GM18868 (cell line): ENCODE data around the gene HOXA4.
A peak's percentile ranks its signal among the peaks of the same experiment; 100 is the strongest.

Experiments
- ATAC-seq: cut with Tn5 transposase; IDR thresholded peaks from one replicate; pipeline ENCODE4 v1.9.1; 2021; ENCODE audit warnings: mild to moderate bottlenecking, moderate library complexity; ENCODE audit not compliant: unreplicated experiment

The HOXA4 gene

GRCh38 chr7:27147199-27148030, 16.9 kb upstream of the HOXA4 start, which contains the start of gene HOXA6:
Gene HOXA6, minus strand, starts transcription at chr7:27147774. Its CDS starts 25 bp downstream, at chr7:27147749.
- no peak for ATAC-seq

- no peak for ATAC-seq
These were observed 16.1 kb upstream of the HOXA4 start for GRCh38 chr7:27146491-27147198.

GRCh38 chr7:27145914-27146412, 15.4 kb upstream of the HOXA4 start:
- no peak for ATAC-seq

DNA sequence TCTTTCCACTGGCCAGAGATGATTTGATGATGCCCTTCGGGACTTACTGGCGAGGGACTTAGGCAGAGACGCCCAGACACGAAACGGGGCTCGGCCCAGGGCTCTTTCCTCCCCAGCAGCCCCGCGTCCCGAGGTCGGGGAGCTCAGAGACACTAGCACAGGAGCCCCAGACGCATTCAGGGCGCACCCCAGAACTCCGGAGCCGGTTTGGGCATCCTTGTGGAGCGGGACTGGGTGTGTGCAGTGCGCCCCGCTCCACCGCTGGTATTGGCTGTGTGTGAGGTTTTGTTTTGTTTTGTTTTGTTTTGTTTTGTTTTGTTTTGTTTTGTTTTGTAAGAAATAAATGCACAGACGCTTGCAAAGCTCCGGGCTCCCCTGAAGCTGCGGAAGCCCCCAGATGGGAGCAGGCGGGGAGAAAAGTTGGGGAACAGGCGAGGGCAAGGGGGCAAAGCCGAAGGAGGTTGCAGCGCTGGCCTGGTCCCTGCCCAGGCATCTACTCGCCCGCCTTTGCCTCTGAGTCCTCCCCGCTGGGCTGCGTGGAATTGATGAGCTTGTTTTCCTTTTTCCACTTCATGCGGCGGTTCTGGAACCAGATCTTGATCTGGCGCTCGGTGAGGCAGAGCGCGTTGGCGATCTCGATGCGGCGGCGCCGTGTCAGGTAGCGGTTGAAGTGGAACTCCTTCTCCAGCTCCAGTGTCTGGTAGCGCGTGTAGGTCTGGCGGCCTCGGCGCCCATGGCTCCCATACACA, 14.8 kb upstream of the HOXA4 start:
- ATAC-seq = no peak

GRCh38 chr7:27144781-27145164, 14.2 kb upstream of the HOXA4 start:
- ATAC-seq = no peak

DNA sequence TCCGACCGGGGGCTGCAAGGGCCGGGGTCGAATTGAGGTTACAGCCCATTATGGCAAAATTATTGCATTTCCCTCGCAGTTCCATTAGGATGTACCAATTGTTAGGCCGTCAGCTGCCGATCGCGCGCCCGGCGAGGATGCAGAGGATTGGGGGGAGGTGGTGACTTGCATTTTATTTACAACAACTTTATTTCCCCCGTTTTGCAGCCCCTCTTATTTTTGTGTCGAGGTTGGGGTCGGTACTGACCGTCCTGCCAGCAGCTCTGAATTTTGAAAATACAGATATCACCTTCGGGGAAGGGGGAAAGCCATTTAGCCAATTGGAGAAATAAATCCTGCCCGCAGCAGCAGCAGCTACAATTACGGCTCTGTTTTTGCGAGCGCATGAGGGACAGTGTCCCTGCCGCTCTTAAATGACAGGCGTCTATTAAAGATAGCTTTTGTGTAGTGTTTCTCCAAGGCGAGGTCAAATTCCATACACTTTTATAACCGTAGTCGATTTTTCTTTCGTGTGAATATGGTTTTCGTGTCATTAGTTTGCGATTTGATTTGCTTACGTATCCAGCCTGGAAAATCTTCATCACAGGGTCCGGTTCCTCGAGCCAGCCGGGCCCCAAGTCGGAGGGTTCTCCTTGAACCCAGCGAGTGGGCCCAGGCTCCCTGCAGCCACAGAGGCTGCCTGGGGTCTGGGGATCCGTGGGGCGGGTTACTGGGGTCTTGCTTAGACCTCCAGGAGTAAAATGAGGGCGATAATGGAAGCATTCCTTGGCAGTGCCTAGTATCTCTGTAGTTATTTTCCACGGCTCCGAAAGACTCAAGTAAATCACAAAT, 13.6 kb upstream of the HOXA4 start:
- no peak for ATAC-seq

DNA sequence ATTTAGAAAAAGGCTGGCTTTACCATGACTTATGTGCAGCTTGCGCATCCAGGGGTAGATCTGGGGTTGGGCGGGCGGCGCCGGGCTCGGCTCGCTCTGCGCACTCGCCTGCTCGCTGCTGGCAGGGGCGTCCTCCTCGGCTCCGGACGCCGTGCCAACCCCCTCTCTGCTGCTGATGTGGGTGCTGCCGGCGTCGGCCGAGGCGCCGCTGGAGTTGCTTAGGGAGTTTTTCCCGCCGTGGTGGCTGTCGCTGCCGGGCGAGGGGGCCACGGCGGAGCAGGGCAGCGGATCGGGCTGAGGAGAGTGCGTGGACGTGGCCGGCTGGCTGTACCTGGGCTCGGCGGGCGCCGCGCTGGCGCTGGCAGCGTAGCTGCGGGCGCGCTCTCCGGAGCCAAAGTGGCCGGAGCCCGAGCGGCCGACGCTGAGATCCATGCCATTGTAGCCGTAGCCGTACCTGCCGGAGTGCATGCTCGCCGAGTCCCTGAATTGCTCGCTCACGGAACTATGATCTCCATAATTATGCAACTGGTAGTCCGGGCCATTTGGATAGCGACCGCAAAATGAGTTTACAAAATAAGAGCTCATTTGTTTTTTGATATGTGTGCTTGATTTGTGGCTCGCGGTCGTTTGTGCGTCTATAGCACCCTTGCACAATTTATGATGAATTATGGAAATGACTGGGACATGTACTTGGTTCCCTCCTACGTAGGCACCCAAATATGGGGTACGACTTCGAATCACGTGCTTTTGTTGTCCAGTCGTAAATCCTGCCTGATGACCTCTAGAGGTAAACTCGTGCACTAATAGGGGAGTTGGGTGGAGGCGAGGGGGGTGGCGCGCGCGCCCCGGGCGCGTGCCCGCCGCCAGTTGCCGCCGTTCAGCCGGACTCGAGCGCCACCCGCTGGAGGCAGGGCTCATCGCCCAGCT, 12.7 kb upstream of the HOXA4 start, which contains the start of gene HOXA5:
Gene HOXA5, minus strand, starts transcription at position 659 of the 927 bp plus-strand sequence. Its CDS starts 74 bp downstream, at position 585.
- ATAC-seq = no peak

DNA sequence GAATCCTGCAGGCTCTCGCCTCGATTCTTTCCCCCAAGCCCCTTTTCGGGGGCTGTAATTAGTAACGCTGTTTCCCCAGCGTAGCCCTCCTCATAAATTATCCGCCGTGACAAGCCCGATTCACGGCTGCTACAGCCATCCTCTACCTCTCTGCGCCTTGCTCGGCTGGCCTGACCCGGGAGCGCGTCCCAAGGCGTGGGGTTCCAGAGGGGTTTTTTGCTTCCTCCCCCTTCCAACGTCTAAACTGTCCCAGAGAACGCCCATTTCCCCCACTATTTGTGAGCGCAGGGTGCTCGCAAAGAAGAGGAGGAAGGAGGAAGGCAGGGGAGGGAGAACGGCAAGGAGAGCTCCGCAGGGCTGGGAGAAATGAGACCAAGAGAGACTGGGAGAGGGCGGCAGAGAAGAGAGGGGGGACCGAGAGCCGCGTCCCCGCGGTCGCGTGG, 12.0 kb upstream of the HOXA4 start:
- ATAC-seq = no peak

DNA sequence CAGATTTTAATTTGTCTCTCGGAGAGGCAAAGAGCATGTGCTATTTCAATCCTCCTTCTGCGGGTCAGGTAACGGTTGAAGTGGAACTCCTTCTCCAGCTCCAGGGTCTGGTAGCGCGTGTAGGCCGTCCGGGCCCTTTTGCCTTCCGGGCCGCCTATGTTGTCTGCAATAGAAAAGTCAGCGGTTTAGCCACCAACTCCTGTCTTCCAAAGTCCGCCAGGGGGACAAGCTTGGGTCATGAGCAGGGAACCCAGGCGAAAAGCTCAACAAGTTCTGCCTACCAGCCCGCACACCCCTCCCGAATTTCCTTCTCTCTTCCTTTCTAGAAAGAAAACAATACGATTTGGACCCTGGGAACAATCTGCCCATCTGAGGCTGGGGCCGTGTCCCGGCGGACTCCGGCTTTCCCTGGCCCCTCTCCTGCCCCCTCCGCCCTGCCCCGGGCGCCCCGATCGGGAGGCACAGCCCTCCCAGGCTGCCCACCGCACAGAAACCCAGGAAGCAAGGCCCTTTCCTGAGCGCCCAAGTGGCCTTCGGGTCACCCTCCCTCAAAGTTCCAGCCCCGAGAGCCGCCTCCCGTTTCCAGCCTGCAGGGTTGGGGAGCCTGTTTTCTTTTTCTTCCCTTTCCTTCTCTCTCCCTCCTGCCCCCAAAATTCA, 11.5 kb upstream of the HOXA4 start:
- no peak for ATAC-seq

GRCh38 chr7:27141137-27141922, 10.8 kb upstream of the HOXA4 start:
- no peak for ATAC-seq

- ATAC-seq = no peak
These were observed 9.7 kb upstream of the HOXA4 start for GRCh38 chr7:27140126-27140857.

DNA sequence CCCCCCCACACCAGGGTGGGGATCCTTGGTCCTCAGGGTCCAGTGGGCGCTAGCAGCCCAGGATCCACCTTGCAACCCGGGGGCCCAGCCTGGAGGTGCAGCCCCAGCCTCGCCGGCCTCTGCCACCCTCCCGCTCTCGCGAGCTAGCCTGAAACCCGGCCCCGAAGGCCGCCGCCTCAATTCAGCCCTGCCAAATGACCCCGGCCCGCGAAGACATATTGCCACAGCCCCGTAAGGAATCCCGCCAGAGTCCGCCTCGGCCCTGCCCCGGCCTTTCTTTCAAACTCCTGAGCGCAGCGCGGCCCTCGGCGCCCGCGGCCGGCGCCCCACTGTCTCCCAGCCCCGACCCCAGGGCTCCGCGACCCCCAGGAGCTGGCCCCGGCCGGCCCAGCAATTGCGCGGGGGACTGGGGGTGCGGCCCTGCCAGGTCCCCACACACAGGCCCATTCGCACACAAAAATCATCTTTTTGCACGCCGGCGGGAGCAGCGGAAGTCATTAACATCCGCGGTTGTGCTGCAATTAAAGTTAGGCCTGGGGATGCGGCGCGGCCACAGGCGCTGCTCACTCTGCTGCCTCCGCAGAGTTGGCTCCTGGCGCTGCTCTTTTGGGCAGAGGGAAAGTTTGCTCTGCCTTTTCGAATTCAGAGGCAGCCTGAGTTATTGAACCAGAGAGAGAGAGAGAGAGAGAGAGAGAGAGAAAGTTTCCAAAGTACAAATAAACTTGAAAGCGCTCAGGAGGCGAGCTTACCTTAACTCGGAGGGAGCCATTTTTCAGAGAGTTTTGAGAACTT, 9.0 kb upstream of the HOXA4 start:
- ATAC-seq = no peak

- no peak for ATAC-seq
These were observed 8.4 kb upstream of the HOXA4 start for GRCh38 chr7:27138985-27139333.

DNA sequence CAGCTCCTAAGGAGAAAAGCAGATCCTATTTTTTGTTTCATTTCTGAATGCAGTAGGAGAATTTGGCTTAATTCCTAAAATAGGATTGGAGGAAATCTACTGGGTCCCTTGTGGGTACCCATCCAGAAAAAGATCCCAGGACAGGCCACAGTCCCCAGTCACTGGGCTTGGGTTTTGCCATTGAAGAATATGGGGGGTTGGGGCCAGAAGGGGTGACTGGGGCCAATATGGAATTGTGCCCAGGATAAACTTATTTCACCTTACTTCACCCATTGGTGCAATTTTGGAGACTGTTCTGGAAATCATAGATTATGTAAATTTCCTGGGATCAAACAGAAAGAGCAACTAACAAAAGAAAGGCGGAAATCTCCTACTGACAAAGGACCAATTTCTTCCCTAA, 7.9 kb upstream of the HOXA4 start:
- no peak for ATAC-seq

DNA sequence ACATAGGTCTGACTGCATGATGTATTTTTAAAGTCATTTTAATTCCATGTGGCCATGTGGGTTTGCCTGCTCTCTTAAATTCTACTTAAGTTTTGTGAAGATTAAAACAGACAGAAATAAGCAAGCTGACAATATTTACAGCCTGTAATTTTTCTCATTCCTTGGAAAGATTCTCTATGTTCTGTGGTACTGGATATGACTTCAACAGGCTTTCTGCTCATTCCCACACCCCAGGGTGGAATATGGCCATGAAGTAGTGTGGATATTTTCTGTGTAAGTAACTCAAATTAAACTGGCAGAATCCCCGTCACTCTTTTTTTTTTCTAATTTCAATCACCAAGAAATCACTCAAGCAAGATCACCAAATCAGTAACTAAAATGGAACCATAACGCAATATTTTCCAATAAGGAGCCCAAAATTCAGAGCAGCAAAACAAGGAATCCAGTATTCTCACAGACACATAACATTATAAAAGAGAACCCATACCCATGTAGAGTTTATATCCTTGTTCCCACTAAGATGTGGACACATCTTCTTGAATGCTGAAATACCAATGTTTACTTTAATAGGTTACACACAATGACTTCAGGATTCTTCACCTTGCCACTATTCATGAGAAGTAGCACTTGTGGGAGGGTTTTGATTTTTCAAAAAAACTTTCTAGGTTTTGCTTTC, 7.2 kb upstream of the HOXA4 start:
- ATAC-seq = no peak

DNA sequence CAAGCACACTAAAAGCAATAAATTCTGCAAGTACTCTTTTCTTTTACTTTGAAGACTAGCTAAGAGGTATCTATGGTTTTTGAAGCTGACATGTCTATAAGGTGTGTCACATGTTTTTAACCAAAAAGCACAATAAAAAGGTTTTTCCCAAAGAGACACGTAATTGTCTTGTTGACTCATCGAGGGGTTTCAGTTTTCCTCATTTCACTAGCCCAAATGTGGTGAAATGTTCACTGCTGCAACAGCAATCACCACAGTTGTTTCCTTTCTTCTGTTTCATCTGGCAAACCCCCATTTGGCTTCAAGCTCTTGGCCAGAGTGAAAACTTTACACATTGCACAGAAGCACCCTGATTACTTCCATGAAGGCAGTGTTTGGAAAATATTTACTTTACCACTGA, 3.8 kb upstream of the HOXA4 start:
- peak; percentile 73 for ATAC-seq
